HCT116 (cell line): Measurements from ENCODE around the gene IGFLR1. TPM values are rescaled to one million over a fixed set of nuclear protein-coding genes. Genes with fewer than 3 reads are reported as not detected.

Experiments
- ATAC-seq: fragments of 200-7000 bp; cut with Tn5 transposase; 2 replicates; pipeline ENCODE4 v1.9.1; 2020; ENCODE audit warnings: mild to moderate bottlenecking, moderate library complexity
- BruUV-seq: library from RNA; stranded (reverse); fragments of 400-500 nt; replicated peaks from 2 replicates; lab custom pipeline; 2021; lab: Mats Ljungman, UMichigan
- CTCF ChIA-PET: fragments of 300-600 bp; sonication (Branson Sonifier 250); formaldehyde crosslinking; loops from one replicate; lab custom pipeline; 2021; ENCODE audit warnings: antibody characterized with exemption; lab: Charles Lee
- POLR2A ChIA-PET: fragments of 300-600, 350-600 bp; sonication (Branson Sonifier 250); formaldehyde crosslinking; loops from one replicate; lab custom pipeline; 2021; ENCODE audit warnings: antibody characterized with exemption; lab: Charles Lee
- RAD21 ChIA-PET, 2 experiments: fragments of 300-600 bp; sonication (Branson Sonifier 250); formaldehyde crosslinking; loops; one replicate each; lab custom pipeline; 2023; ENCODE audit warnings: low total read pairs in 2 of 2; ENCODE audit not compliant: uncharacterized antibody in 2 of 2, unreplicated experiment in 2 of 2, low non-redundant PET in 1 of 2; lab: Charles Lee
- DNase-seq: peaks from one replicate; pipeline ENCODE4 v3.0.0-alpha.2; 2010; ENCODE audit warnings: low read depth, low spot score
- H2AFZ ChIP-seq: fragments of 200-600 bp; shearing (Covaris generic), sonication (generic); 2 replicates; pipeline ENCODE4 v1.6.1; 2017; ENCODE audit warnings: low read depth, mixed run types, mixed read lengths, antibody characterized with exemption, low read length; ENCODE audit not compliant: poor library complexity, severe bottlenecking
- H3K27ac ChIP-seq: 2 replicates; pipeline ENCODE4 v1.5.1; 2012; ENCODE audit warnings: low read depth, low read length
- H3K27me3 ChIP-seq: fragments of 200-600 bp; sonication (generic); 2 replicates; pipeline ENCODE4 v1.6.1; 2016; ENCODE audit warnings: mixed run types, low read length, mixed read lengths; ENCODE audit not compliant: insufficient read depth
- H3K36me3 ChIP-seq, 2 experiments: fragments of 200-500 bp in 1 of 2; fragments of 200-600 bp in 1 of 2; sonication (Bioruptor generic) in 1 of 2; sonication (generic) in 1 of 2; 2 replicates each; pipeline versions ENCODE4 v1.5.1 to v1.6.1; 2014 to 2016; ENCODE audit warnings: low read length in 2 of 2, inconsistent platforms in 1 of 2, mixed read lengths in 1 of 2, mixed run types in 1 of 2; ENCODE audit not compliant: insufficient read depth in 2 of 2, control insufficient read depth in 1 of 2
- H3K4me1 ChIP-seq, 2 experiments: fragments of 200-600 bp in 1 of 2; sonication (generic) in 1 of 2; 2 replicates each; pipeline versions ENCODE4 v1.5.1 to v1.6.1; 2012 to 2017; ENCODE audit warnings: low read length in 2 of 2, inconsistent platforms in 1 of 2, mild to moderate bottlenecking in 1 of 2, mixed read lengths in 1 of 2, mixed run types in 1 of 2, moderate library complexity in 1 of 2; ENCODE audit not compliant: insufficient read depth in 2 of 2, control insufficient read depth in 1 of 2
- H3K4me2 ChIP-seq: fragments of 200-600 bp; sonication (generic); 2 replicates; pipeline ENCODE4 v1.6.1; 2017; ENCODE audit warnings: mixed run types, low read length, mixed read lengths
- H3K4me3 ChIP-seq, 2 experiments: fragments of 200-600 bp in 1 of 2; sonication (generic) in 1 of 2; replicated peaks in 1 of 2; 2 replicates each; pipeline ENCODE4 v1.5.1; 2011 to 2016; ENCODE audit warnings: low read length in 2 of 2, control low read depth in 1 of 2, low read depth in 1 of 2, mild to moderate bottlenecking in 1 of 2, mixed read lengths in 1 of 2, mixed run types in 1 of 2
- H3K79me2 ChIP-seq: fragments of 200-600 bp; sonication (generic); 2 replicates; pipeline ENCODE4 v1.6.1; 2017; ENCODE audit warnings: mild to moderate bottlenecking, mixed run types, low read length, moderate library complexity, mixed read lengths; ENCODE audit not compliant: insufficient read depth
- H3K9ac ChIP-seq: fragments of 200-600 bp; sonication (generic); 2 replicates; pipeline ENCODE4 v1.6.1; 2016; ENCODE audit warnings: low read length, mixed read lengths
- H3K9me2 ChIP-seq: fragments of 200-600 bp; sonication (generic), shearing (Covaris generic); 2 replicates; pipeline ENCODE4 v1.6.1; 2017; ENCODE audit warnings: mixed run types, mild to moderate bottlenecking, moderate library complexity; ENCODE audit not compliant: insufficient read depth
- H3K9me3 ChIP-seq, 2 experiments: fragments of 200-500 bp in 1 of 2; fragments of 200-600 bp in 1 of 2; sonication (Bioruptor generic) in 1 of 2; sonication (generic) in 1 of 2; 2 replicates each; pipeline ENCODE4 v1.6.1; 2014 to 2017; ENCODE audit warnings: low read length in 2 of 2, mixed read lengths in 2 of 2, inconsistent platforms in 1 of 2, low read depth in 1 of 2, mild to moderate bottlenecking in 1 of 2, mixed run types in 1 of 2, moderate library complexity in 1 of 2; ENCODE audit not compliant: control insufficient read depth in 1 of 2, insufficient read depth in 1 of 2
- H4K20me1 ChIP-seq: fragments of 200-600 bp; sonication (generic), shearing (Covaris generic); 2 replicates; pipeline ENCODE4 v1.6.1; 2017; ENCODE audit warnings: mixed run types, mild to moderate bottlenecking, moderate library complexity; ENCODE audit not compliant: insufficient read depth
- ATF3 ChIP-seq: IDR thresholded peaks from 2 replicates; pipeline ENCODE4 v1.6.1; 2012
- CBX3 ChIP-seq: IDR thresholded peaks from 2 replicates; pipeline ENCODE4 v1.6.1; 2012; ENCODE audit warnings: low read depth
- EZH2 ChIP-seq: fragments of 200-600 bp; sonication (generic); IDR thresholded peaks from 2 replicates; pipeline ENCODE4 v1.6.1; 2017; ENCODE audit warnings: antibody characterized with exemption, mixed run types
- JUND ChIP-seq: IDR thresholded peaks from 2 replicates; pipeline ENCODE4 v1.6.1; 2012
- MAX ChIP-seq: IDR thresholded peaks from 2 replicates; pipeline ENCODE4 v1.6.1; 2012
- POLR2A ChIP-seq: IDR thresholded peaks from 2 replicates; pipeline ENCODE4 v1.7.0; 2011; ENCODE audit warnings: borderline replicate concordance; ENCODE audit not compliant: insufficient read depth, insufficient read length; ENCODE audit errors: extremely low read depth
- POLR2AphosphoS5 ChIP-seq: IDR thresholded peaks from 2 replicates; pipeline ENCODE4 v1.6.1; 2011; ENCODE audit warnings: mild to moderate bottlenecking, low read depth, low read length, moderate library complexity
- RAD21 ChIP-seq: IDR thresholded peaks from 2 replicates; pipeline ENCODE4 v1.6.1; 2012; ENCODE audit warnings: low read depth, mild to moderate bottlenecking
- REST ChIP-seq: IDR thresholded peaks from 2 replicates; pipeline ENCODE4 v1.6.1; 2012; ENCODE audit warnings: low read depth
- SIN3A ChIP-seq: IDR thresholded peaks from 2 replicates; pipeline ENCODE4 v1.6.1; 2012; ENCODE audit warnings: low read depth
- SP1 ChIP-seq: IDR thresholded peaks from 2 replicates; pipeline ENCODE4 v1.6.1; 2012; ENCODE audit warnings: low read depth
- SRF ChIP-seq: IDR thresholded peaks from 2 replicates; pipeline ENCODE4 v1.6.1; 2012; ENCODE audit warnings: low read depth
- TCF7L2 ChIP-seq: IDR thresholded peaks from 2 replicates; pipeline ENCODE4 v1.7.0; 2011; ENCODE audit warnings: borderline replicate concordance, inconsistent platforms; ENCODE audit not compliant: insufficient read depth, insufficient read length; ENCODE audit errors: extremely low read depth
- ZFX ChIP-seq: fragments of 450-650 bp; IDR thresholded peaks from 2 replicates; pipeline ENCODE4 v1.6.1; 2017
- ZNF274 ChIP-seq: fragments of 200-500 bp; sonication (Bioruptor generic); IDR thresholded peaks from 2 replicates; pipeline ENCODE4 v1.6.1; 2014; ENCODE audit warnings: mild to moderate bottlenecking, low read depth, low read length, inconsistent platforms
- intact Hi-C: fragments of 100-400 bp; cut with micrococcal nuclease; formaldehyde crosslinking; loops from 2 replicates; pipeline ENCODE4 v1.10.0; 2022
- total RNA-seq: library from RNA; stranded (reverse); gene quantifications from one replicate; pipeline ENCODE4 v1.2.1, GENCODE V29; 2021; ENCODE audit not compliant: unreplicated experiment

Gene IGFLR1
- total RNA-seq, 1 experiment from 2014 or later, result 8.3 TPM

- H3K36me3 ChIP-seq, result peaks cover 0 to 4% of the 10 kb centered on the region in 2 experiments; a peak in 2 of 4 replicates
- intact Hi-C loops, result no loop called here
- no peaks in the 10 kb centered on the region for H3K27me3 ChIP-seq
- ATAC-seq, result no peak
- H2AFZ ChIP-seq, result no peak overlapping the region
- POLR2A ChIA-PET, result no interaction called here
- H3K4me3 ChIP-seq, result no peak overlapping the region
- DNase-seq, result no peak
- no peak for TF ChIP-seq SP1
- H3K9me2 ChIP-seq, result no peaks in the 10 kb centered on the region
- peaks cover 9 to 16% of the 10 kb centered on the region in 2 experiments; a peak in 3 of 4 replicates for H3K4me1 ChIP-seq
- RAD21 ChIA-PET, result no interaction called here
- H3K27ac ChIP-seq, result no peak overlapping the region
- no TSS peak for BruUV-seq
- no peak overlapping the region for H3K9ac ChIP-seq
- CTCF ChIA-PET, result no interaction called here
- H3K4me2 ChIP-seq, result no peak overlapping the region
- no peaks in the 10 kb centered on the region for H4K20me1 ChIP-seq
- H3K9me3 ChIP-seq, result no peaks in the 10 kb centered on the region
- 0 out of 2 replicates have a peak, but pooled peaks cover 3% of the 10 kb centered on the region for H3K79me2 ChIP-seq
Observed at GRCh38 chr19:35777961-35778360, 35.7 kb upstream of the IGFLR1 start.

GRCh38 chr19:35777086-35777841 lies 35.0 kb upstream of the IGFLR1 start:
- TF ChIP-seq CBX3 (no peak), ZFX (no peak), RAD21 (no peak), SRF (no peak), REST (no peak), POLR2A (no peak), EZH2 (no peak), SP1 (no peak), MAX (no peak), ATF3 (no peak), JUND (no peak), POLR2AphosphoS5 (no peak), TCF7L2 (no peak), SIN3A (no peak), ZNF274 (no peak)
- H3K4me1 ChIP-seq, result peaks cover 9 to 16% of the 10 kb centered on the region in 2 experiments; a peak in 3 of 4 replicates
- ATAC-seq (no peak), DNase-seq (no peak)
- RAD21 ChIA-PET, result no interaction called here
- H3K79me2 ChIP-seq, result 0 out of 2 replicates have a peak, but pooled peaks cover 3% of the 10 kb centered on the region
- H3K36me3 ChIP-seq, result peaks cover 0 to 4% of the 10 kb centered on the region in 2 experiments; a peak in 2 of 4 replicates
- no peak overlapping the region for H3K4me3 ChIP-seq
- H3K9ac ChIP-seq, result no peak overlapping the region
- no peak overlapping the region for H3K4me2 ChIP-seq
- no peak overlapping the region for H3K27ac ChIP-seq
- POLR2A ChIA-PET, result no interaction called here
- no peaks in the 10 kb centered on the region for H3K9me3 ChIP-seq
- H2AFZ ChIP-seq, result no peak overlapping the region
- no peaks in the 10 kb centered on the region for H3K9me2 ChIP-seq
- intact Hi-C loops, result no loop called here
- BruUV-seq, result no TSS peak
- no peaks in the 10 kb centered on the region for H4K20me1 ChIP-seq
- H3K27me3 ChIP-seq, result no peaks in the 10 kb centered on the region
- CTCF ChIA-PET, result no interaction called here
